H1 (cell line): ENCODE data around the gene RIMBP2. TPM values are rescaled to one million over a fixed set of nuclear protein-coding genes. Genes with fewer than 3 reads are reported as not detected.

ENCODE experiments used
- CTCF ChIA-PET: fragments of 300-600 bp; sonication (Branson Sonifier 250); formaldehyde crosslinking; loops from one replicate; lab custom pipeline; 2021; ENCODE audit not compliant: partially characterized antibody; lab: Charles Lee
- POLR2A ChIA-PET: fragments of 300-600 bp; sonication (Branson Sonifier 250); formaldehyde crosslinking; loops from one replicate; lab custom pipeline; 2021; ENCODE audit warnings: inconsistent platforms; ENCODE audit not compliant: partially characterized antibody; lab: Charles Lee
- DNase-seq, 2 experiments: peaks; one replicate each; pipeline versions ENCODE4 v3.0.0 to v3.0.0-alpha.2; 2010 to 2022; ENCODE audit warnings: low spot score in 2 of 2, low read depth in 1 of 2, mixed read lengths in 1 of 2
- FAIRE-seq: peaks from 2 replicates; lab custom pipeline; 2011; peaks lifted over from hg19 to GRCh38; lab: Jason Lieb, UNC
- H2AFZ ChIP-seq: 2 replicates; pipeline ENCODE4 v1.8.1; 2012; ENCODE audit warnings: low read length, inconsistent platforms
- H2AK5ac ChIP-seq: 2 replicates; pipeline ENCODE4 v1.6.1; 2013; ENCODE audit warnings: low read depth, low read length
- H2BK120ac ChIP-seq: replicated peaks from 2 replicates; pipeline ENCODE3; 2013; ENCODE audit warnings: low read depth, low read length, inconsistent platforms
- H2BK12ac ChIP-seq: 2 replicates; pipeline ENCODE4 v1.6.1; 2013; ENCODE audit warnings: low read depth, low read length
- H2BK15ac ChIP-seq: 2 replicates; pipeline ENCODE4 v1.6.1; 2013; ENCODE audit warnings: low read length
- H2BK20ac ChIP-seq: 2 replicates; pipeline ENCODE4 v1.6.1; 2013; ENCODE audit warnings: low read length
- H2BK5ac ChIP-seq: 2 replicates; pipeline ENCODE4 v1.6.1; 2013; ENCODE audit warnings: low read depth, low read length
- H3K14ac ChIP-seq: 2 replicates; pipeline ENCODE4 v1.6.1; 2013; ENCODE audit warnings: inconsistent platforms; ENCODE audit not compliant: insufficient read length
- H3K18ac ChIP-seq: 2 replicates; pipeline ENCODE4 v1.6.1; 2013; ENCODE audit warnings: low read length; ENCODE audit errors: extremely low read depth
- H3K23ac ChIP-seq: 2 replicates; pipeline ENCODE4 v1.6.1; 2013; ENCODE audit warnings: inconsistent platforms; ENCODE audit not compliant: insufficient read length
- H3K23me2 ChIP-seq: 2 replicates; pipeline ENCODE4 v1.6.1; 2013; ENCODE audit warnings: low read depth, low read length
- H3K27ac ChIP-seq: 2 replicates; pipeline ENCODE4 v1.6.1; 2011; ENCODE audit warnings: low read depth, low read length, inconsistent platforms
- H3K27me3 ChIP-seq, 4 experiments: replicated peaks in 1 of 4; 1 replicate in 1 of 4; 2 replicates in 3 of 4; pipeline versions ENCODE4 v1.6.1 to v1.8.1; 2011 to 2013; ENCODE audit warnings: low read length in 3 of 4, mild to moderate bottlenecking in 3 of 4, inconsistent platforms in 2 of 4, mixed read lengths in 2 of 4, moderate library complexity in 1 of 4; ENCODE audit not compliant: control insufficient read depth in 3 of 4, insufficient read depth in 3 of 4; ENCODE audit errors: extremely low read depth in 1 of 4
- H3K36me3 ChIP-seq, 4 experiments: 2 replicates each; pipeline versions ENCODE4 v1.6.1 to v1.8.1; 2011 to 2013; ENCODE audit warnings: mild to moderate bottlenecking in 4 of 4, low read length in 3 of 4, moderate library complexity in 2 of 4, control low read depth in 1 of 4, inconsistent platforms in 1 of 4; ENCODE audit not compliant: insufficient read depth in 4 of 4, control insufficient read depth in 2 of 4
- H3K4ac ChIP-seq: replicated peaks from 2 replicates; pipeline ENCODE3; 2013; ENCODE audit warnings: low read length, low read depth, mixed read lengths, inconsistent platforms; ENCODE audit not compliant: insufficient read length
- H3K4me1 ChIP-seq, 4 experiments: replicated peaks in 1 of 4; 1 replicate in 1 of 4; 2 replicates in 3 of 4; pipeline versions ENCODE4 v1.6.1 to v1.8.1; 2011 to 2013; ENCODE audit warnings: low read length in 3 of 4, inconsistent platforms in 2 of 4, mixed read lengths in 1 of 4; ENCODE audit not compliant: insufficient read depth in 4 of 4, control insufficient read depth in 3 of 4
- H3K4me2 ChIP-seq, 2 experiments: 2 replicates each; pipeline versions ENCODE4 v1.6.1 to v1.8.1; 2011 to 2013; ENCODE audit warnings: low read depth in 2 of 2, low read length in 2 of 2, control low read depth in 1 of 2, inconsistent platforms in 1 of 2, mild to moderate bottlenecking in 1 of 2; ENCODE audit not compliant: insufficient read depth in 1 of 2
- H3K4me3 ChIP-seq, 4 experiments: fragments of 200-600, 300-600 bp in 1 of 4; sonication (generic), shearing (Covaris generic), sonication (Bioruptor Twin) in 1 of 4; 2 replicates each; pipeline versions ENCODE4 v1.5.1 to v1.8.1; 2011 to 2016; ENCODE audit warnings: low read length in 4 of 4, low read depth in 3 of 4, control low read depth in 2 of 4, inconsistent platforms in 2 of 4, mild to moderate bottlenecking in 2 of 4, mixed read lengths in 1 of 4, moderate library complexity in 1 of 4; ENCODE audit not compliant: insufficient read depth in 2 of 4; ENCODE audit errors: extremely low read depth in 1 of 4
- H3K56ac ChIP-seq: replicated peaks from 2 replicates; pipeline ENCODE3; 2013; ENCODE audit warnings: low read depth, mild to moderate bottlenecking, mixed read lengths, low read length, inconsistent platforms; ENCODE audit not compliant: insufficient read length
- H3K79me1 ChIP-seq: 2 replicates; pipeline ENCODE4 v1.6.1; 2013; ENCODE audit warnings: low read depth, low read length, control low read depth
- H3K79me2 ChIP-seq, 2 experiments: 2 replicates each; pipeline versions ENCODE4 v1.6.1 to v1.8.1; 2012 to 2013; ENCODE audit warnings: low read length in 2 of 2, mild to moderate bottlenecking in 2 of 2, inconsistent platforms in 1 of 2; ENCODE audit not compliant: insufficient read depth in 2 of 2, control insufficient read depth in 1 of 2
- H3K9ac ChIP-seq, 4 experiments: replicated peaks in 1 of 4; 1 replicate in 1 of 4; 2 replicates in 3 of 4; pipeline versions ENCODE4 v1.6.1 to v1.8.1; 2011 to 2013; ENCODE audit warnings: low read depth in 3 of 4, low read length in 3 of 4, control low read depth in 2 of 4, mild to moderate bottlenecking in 2 of 4, moderate library complexity in 2 of 4, inconsistent platforms in 1 of 4; ENCODE audit errors: extremely low read depth in 1 of 4
- H3K9me3 ChIP-seq, 2 experiments: 2 replicates each; pipeline versions ENCODE4 v1.6.1 to v1.8.1; 2012 to 2013; ENCODE audit warnings: mild to moderate bottlenecking in 2 of 2, moderate library complexity in 2 of 2, control low read depth in 1 of 2, inconsistent platforms in 1 of 2, low read depth in 1 of 2, low read length in 1 of 2, mixed read lengths in 1 of 2; ENCODE audit not compliant: insufficient read depth in 2 of 2
- H4K20me1 ChIP-seq, 2 experiments: replicated peaks in 1 of 2; 2 replicates each; pipeline versions ENCODE3 to v1.8.1; 2011 to 2013; ENCODE audit warnings: inconsistent platforms in 2 of 2, low read length in 2 of 2, mild to moderate bottlenecking in 1 of 2; ENCODE audit not compliant: insufficient read depth in 2 of 2, control insufficient read depth in 1 of 2
- H4K5ac ChIP-seq: 2 replicates; pipeline ENCODE4 v1.6.1; 2013; ENCODE audit warnings: low read length, low read depth, mixed read lengths, inconsistent platforms; ENCODE audit not compliant: insufficient read length
- H4K8ac ChIP-seq: 2 replicates; pipeline ENCODE4 v1.8.0; 2013; ENCODE audit warnings: mild to moderate bottlenecking, moderate library complexity, low read length, inconsistent platforms; ENCODE audit not compliant: insufficient read depth; ENCODE audit errors: extremely low read depth
- H4K91ac ChIP-seq: replicated peaks from 2 replicates; pipeline ENCODE3; 2013; ENCODE audit warnings: low read length, mixed read lengths, inconsistent platforms; ENCODE audit not compliant: insufficient read length
- CBX5 ChIP-seq: fragments of 300-800, 300-1000 bp; sonication (generic); IDR thresholded peaks from 2 replicates; pipeline ENCODE4 v1.7.1; 2016; ENCODE audit warnings: antibody characterized with exemption, low read length, low read depth
- PHF8 ChIP-seq: fragments of 200-600 bp; sonication (generic); conservative IDR thresholded peaks from 2 replicates; pipeline ENCODE4 v1.7.1; 2012; ENCODE audit warnings: low read depth, mild to moderate bottlenecking, inconsistent platforms, low read length, moderate library complexity
- RBBP5 ChIP-seq: IDR thresholded peaks from 2 replicates; pipeline ENCODE4 v1.7.1; 2012; ENCODE audit warnings: low read depth, mild to moderate bottlenecking, inconsistent platforms, low read length, moderate library complexity, borderline replicate concordance
- SIRT6 ChIP-seq: IDR thresholded peaks from one replicate; pipeline ENCODE4 v1.7.1; 2012; ENCODE audit warnings: low read length, inconsistent platforms
- WGBS, 2 experiments: shearing (Covaris generic) in 1 of 2; methylation state at CpG; one replicate each; pipeline versions ENCODE4 v1.1.6 to v1.1.7; 2013 to 2015; ENCODE audit warnings: low lambda C conversion rate in 2 of 2, mixed read lengths in 2 of 2, inconsistent platforms in 1 of 2, low coverage in 1 of 2, missing lambda C conversion rate in 1 of 2; ENCODE audit not compliant: insufficient replicate concordance in 2 of 2, insufficient coverage in 1 of 2, insufficient read length in 1 of 2; ENCODE audit errors: extremely low coverage in 1 of 2, missing lambda C conversion rate in 1 of 2; 5-methylcytosine and 5-hydroxymethylcytosine counted together
- polyA plus RNA-seq, 7 experiments: library from polyadenylated mRNA; depleted of rRNA in 3 of 7; stranded (reverse) in 5 of 7; unstranded in 2 of 7; fragments of >200 nt in 5 of 7; fragments of 200-250 nt in 2 of 7; gene quantifications; 1 replicate in 5 of 7; 2 replicates in 1 of 7; 4 replicates in 1 of 7; pipeline versions ENCODE4 v1.2.1 to v1.2.3, GENCODE V29; 2011 to 2013; ENCODE audit warnings: missing spikeins in 2 of 7, mixed read lengths in 2 of 7
- total RNA-seq: library from RNA; stranded (reverse); fragmentation: NEBNext Ultra II Directional; extraction: Animal tissue kit (Norgen Biotek cat#: 25700); gene quantifications from 2 replicates; pipeline ENCODE4 v1.2.1, GENCODE V29; 2021

The RIMBP2 gene
- total and polyA plus RNA-seq, 2 of the 8 experiments (the other 6 are each of a cell fraction or from before 2014, with no cell fraction given), result 0.18 to 0.65 TPM

- H3K4me3 ChIP-seq, result no peak overlapping the region
- WGBS, 2 experiments, result 96% methylated on average over 6 of the region's 6 CpGs; no CpG with 5 or more reads in 1 of the 2 experiments
- H3K23me2 ChIP-seq, result no peaks in the 10 kb centered on the region
- H3K27ac ChIP-seq, result no peak overlapping the region
- H3K4me2 ChIP-seq, result no peak overlapping the region
- H4K20me1 ChIP-seq, result no peaks in the 10 kb centered on the region
- no peak overlapping the region for H2BK12ac ChIP-seq
- no peak overlapping the region for H3K56ac ChIP-seq
- no peaks in the 10 kb centered on the region for H3K36me3 ChIP-seq
- H2BK120ac ChIP-seq, result no peak overlapping the region
- H2BK5ac ChIP-seq, result no peak overlapping the region
- H4K91ac ChIP-seq, result no peak overlapping the region
- H3K9me3 ChIP-seq, result no peaks in the 10 kb centered on the region
- no peak overlapping the region for H2AFZ ChIP-seq
- FAIRE-seq (no peak), DNase-seq (no peak)
- no peak overlapping the region; the same call in 1 of the 2 replicates for H4K8ac ChIP-seq
- ChIA-PET POLR2A (no interaction called here), CTCF (interaction anchor here (0.6 to 1.0 kb wide), 2 partner anchors 83 to 365 kb away, joined by 3 read pairs; no protein-coding TSS in a partner anchor)
- no peak overlapping the region for H4K5ac ChIP-seq
- H3K79me2 ChIP-seq, result no peaks in the 10 kb centered on the region
- H3K27me3 ChIP-seq, result no peaks in the 10 kb centered on the region
- H3K9ac ChIP-seq, result no peak overlapping the region
- no peak overlapping the region for H2BK20ac ChIP-seq
- no peak for TF ChIP-seq RBBP5
- no peak for TF ChIP-seq CBX5
- TF ChIP-seq PHF8, result no peak
- TF ChIP-seq SIRT6, result no peak
- H3K23ac ChIP-seq, result no peak overlapping the region
- no peak overlapping the region for H3K14ac ChIP-seq
- H3K4ac ChIP-seq, result no peak overlapping the region
- H3K4me1 ChIP-seq, result no peaks in the 10 kb centered on the region
- no peak overlapping the region for H2BK15ac ChIP-seq
- no peaks in the 10 kb centered on the region for H3K79me1 ChIP-seq
- no peak overlapping the region for H2AK5ac ChIP-seq
- no peak overlapping the region for H3K18ac ChIP-seq
Measured at GRCh38 chr12:130574402-130574801, 141.7 kb downstream of the RIMBP2 start.
